ENCODE measurements around the gene AHI1.

Gene AHI1

DNA sequence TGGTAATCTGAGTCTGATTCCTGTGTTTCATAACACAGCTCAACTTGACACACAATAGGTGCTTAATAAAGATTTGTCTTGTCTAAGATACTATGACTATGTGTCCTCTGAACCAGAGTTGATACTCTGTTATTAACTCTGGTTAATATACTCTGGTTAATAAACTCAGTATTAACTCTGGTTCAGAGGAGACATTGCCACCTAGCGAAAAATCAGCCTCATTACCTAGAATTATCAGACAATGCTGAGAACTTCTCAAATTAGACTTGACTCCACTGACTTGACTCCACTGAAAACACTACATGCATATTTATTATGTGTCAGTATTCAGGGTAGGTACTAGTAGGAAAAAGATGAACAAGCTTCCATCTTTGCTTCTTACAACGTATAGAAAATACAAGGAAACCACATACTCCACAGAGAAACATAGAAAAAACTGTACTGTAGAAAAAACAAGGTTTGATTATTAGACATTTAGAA lies 73.9 kb downstream of the AHI1 start:
- Histone ChIP-seq H3K9me3 (ENCODE audit: insufficient read depth, low read length) (no peaks in the 10 kb centered on the region), H4K20me1 (ENCODE audit: insufficient read depth, low read length) (no peaks in the 10 kb centered on the region), H3K27ac (ENCODE audit: low read length) (peak overlapping the region; percentile 75), H2AFZ (ENCODE audit: low read depth, low read length) (no peak overlapping the region), H3K79me2 (ENCODE audit: low read length) (no peaks in the 10 kb centered on the region), H3K36me3 (replicated peaks; ENCODE audit: low read depth, low read length) (no peaks in the 10 kb centered on the region), H3K4me1 (ENCODE audit: low read length) (peaks cover 29% of the 10 kb centered on the region), H3K9ac (ENCODE audit: low read length) (peak overlapping the region; percentile 51), H3K4me3 (ENCODE audit: low read length) (peak overlapping the region; percentile 15; the same call in 1 of the 2 replicates), H3K27me3 (ENCODE audit: low read depth, low read length) (no peaks in the 10 kb centered on the region), H3K4me2 (ENCODE audit: low read length) (peak overlapping the region; percentile 43)
- TF ChIP-seq EZH2phosphoT487 (IDR thresholded peaks at IDR 0.05; ENCODE audit: low read depth): no peak
- TF ChIP-seq, protein P1, sequence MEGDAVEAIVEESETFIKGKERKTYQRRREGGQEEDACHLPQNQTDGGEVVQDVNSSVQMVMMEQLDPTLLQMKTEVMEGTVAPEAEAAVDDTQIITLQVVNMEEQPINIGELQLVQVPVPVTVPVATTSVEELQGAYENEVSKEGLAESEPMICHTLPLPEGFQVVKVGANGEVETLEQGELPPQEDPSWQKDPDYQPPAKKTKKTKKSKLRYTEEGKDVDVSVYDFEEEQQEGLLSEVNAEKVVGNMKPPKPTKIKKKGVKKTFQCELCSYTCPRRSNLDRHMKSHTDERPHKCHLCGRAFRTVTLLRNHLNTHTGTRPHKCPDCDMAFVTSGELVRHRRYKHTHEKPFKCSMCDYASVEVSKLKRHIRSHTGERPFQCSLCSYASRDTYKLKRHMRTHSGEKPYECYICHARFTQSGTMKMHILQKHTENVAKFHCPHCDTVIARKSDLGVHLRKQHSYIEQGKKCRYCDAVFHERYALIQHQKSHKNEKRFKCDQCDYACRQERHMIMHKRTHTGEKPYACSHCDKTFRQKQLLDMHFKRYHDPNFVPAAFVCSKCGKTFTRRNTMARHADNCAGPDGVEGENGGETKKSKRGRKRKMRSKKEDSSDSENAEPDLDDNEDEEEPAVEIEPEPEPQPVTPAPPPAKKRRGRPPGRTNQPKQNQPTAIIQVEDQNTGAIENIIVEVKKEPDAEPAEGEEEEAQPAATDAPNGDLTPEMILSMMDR (IDR thresholded peaks at IDR 0.05; ENCODE audit: low read depth, low read length): peak; percentile 63

DNA sequence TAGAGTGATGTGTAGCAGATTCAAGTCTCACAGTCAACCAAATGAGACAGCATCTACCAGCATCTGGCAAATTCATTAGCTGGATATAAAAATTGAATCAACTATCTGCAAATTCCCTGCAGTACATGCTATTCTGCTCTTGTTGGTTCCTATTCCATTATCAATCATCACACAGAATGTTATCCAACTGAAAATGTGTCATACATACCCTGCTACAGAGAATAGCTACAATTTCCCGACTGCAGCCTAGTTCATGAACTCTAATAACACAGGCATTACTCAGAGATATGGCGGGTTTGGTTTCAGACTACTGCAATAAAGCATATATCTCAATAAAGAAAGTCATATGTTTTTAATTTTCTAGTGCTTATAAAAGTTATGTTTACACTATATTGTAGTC lies 78.4 kb downstream of the AHI1 start:
- Histone ChIP-seq H3K36me3 (replicated peaks; ENCODE audit: low read depth, low read length) (no peaks in the 10 kb centered on the region), H3K4me1 (ENCODE audit: low read length) (peaks cover 11% of the 10 kb centered on the region), H3K9me3 (ENCODE audit: insufficient read depth, low read length) (no peaks in the 10 kb centered on the region), H3K27ac (ENCODE audit: low read length) (no peak overlapping the region), H3K79me2 (ENCODE audit: low read length) (no peaks in the 10 kb centered on the region), H3K4me3 (ENCODE audit: low read length) (no peak overlapping the region), H2AFZ (ENCODE audit: low read depth, low read length) (no peak overlapping the region), H3K9ac (ENCODE audit: low read length) (no peak overlapping the region), H4K20me1 (ENCODE audit: insufficient read depth, low read length) (no peaks in the 10 kb centered on the region), H3K27me3 (ENCODE audit: low read depth, low read length) (no peaks in the 10 kb centered on the region), H3K4me2 (ENCODE audit: low read length) (no peak overlapping the region)
- TF ChIP-seq EZH2phosphoT487 (IDR thresholded peaks at IDR 0.05; ENCODE audit: low read depth): no peak
- TF ChIP-seq, protein P1 (IDR thresholded peaks at IDR 0.05; ENCODE audit: low read depth, low read length): no peak

DNA sequence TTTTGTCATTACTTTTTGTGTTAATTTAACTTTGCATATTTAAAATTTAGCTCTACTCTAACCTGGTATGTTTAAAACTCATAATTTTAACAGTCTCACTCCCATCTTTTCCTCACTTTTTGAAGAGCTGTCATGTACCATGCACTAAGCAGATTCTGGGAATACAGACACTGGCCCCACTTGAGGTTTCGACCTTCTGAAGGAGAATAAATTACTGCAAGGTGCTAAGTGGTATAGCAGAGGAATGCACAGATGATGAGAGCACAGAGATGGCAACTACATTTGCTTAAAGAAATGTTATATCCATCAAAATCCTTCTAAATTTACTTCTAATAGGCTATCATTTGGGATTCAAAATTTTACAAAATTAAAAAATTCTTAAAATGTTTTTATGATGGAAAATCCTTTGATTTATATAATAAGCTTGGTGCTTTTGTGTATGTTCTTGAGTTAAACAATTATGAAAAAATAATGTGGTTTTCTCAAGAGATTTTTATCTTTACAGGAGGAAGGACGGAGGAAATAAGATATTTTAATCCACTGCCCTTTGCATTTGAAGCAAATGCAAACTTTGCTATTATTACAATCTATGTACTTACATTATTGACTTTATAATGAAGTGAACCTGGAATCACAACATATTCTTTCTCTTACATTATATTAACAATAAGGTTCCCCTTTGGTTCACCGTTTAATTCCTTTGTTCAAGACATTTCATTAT lies 79.3 kb downstream of the AHI1 start:
- Histone ChIP-seq H3K4me1 (ENCODE audit: low read length) (peaks cover 1% of the 10 kb centered on the region), H3K27me3 (ENCODE audit: low read depth, low read length) (no peaks in the 10 kb centered on the region), H3K4me2 (ENCODE audit: low read length) (no peak overlapping the region), H2AFZ (ENCODE audit: low read depth, low read length) (no peak overlapping the region), H3K36me3 (replicated peaks; ENCODE audit: low read depth, low read length) (no peaks in the 10 kb centered on the region), H3K9ac (ENCODE audit: low read length) (no peak overlapping the region), H3K79me2 (ENCODE audit: low read length) (no peaks in the 10 kb centered on the region), H3K27ac (ENCODE audit: low read length) (no peak overlapping the region), H4K20me1 (ENCODE audit: insufficient read depth, low read length) (no peaks in the 10 kb centered on the region), H3K4me3 (ENCODE audit: low read length) (no peak overlapping the region), H3K9me3 (ENCODE audit: insufficient read depth, low read length) (no peaks in the 10 kb centered on the region)
- TF ChIP-seq, protein P1 (IDR thresholded peaks at IDR 0.05; ENCODE audit: low read depth, low read length): no peak
- TF ChIP-seq EZH2phosphoT487 (IDR thresholded peaks at IDR 0.05; ENCODE audit: low read depth): no peak

DNA sequence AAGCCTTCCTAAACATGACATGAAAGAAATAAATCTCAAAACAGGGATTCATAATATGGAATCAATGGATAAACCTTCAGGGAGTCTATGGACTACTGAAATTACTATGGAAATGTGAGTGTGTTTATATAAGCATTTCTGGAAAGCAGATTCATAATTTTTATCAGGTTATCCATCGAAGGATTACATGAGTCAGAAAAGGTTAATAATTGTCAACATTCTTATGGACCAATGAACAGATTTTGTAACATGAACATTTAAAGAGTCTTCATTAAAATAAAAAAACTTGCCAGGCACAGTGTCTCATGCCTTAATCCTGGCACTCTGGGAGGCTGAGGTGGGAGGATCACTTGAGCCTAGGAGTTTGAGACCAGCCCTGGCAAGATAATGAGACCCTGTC lies 84.8 kb downstream of the AHI1 start:
- Histone ChIP-seq H3K9me3 (ENCODE audit: insufficient read depth, low read length) (no peaks in the 10 kb centered on the region), H3K79me2 (ENCODE audit: low read length) (no peaks in the 10 kb centered on the region), H3K36me3 (replicated peaks; ENCODE audit: low read depth, low read length) (no peaks in the 10 kb centered on the region), H3K4me1 (ENCODE audit: low read length) (no peaks in the 10 kb centered on the region), H2AFZ (ENCODE audit: low read depth, low read length) (no peak overlapping the region), H3K4me2 (ENCODE audit: low read length) (no peak overlapping the region), H3K27me3 (ENCODE audit: low read depth, low read length) (no peaks in the 10 kb centered on the region), H3K9ac (ENCODE audit: low read length) (no peak overlapping the region), H3K4me3 (ENCODE audit: low read length) (no peak overlapping the region), H4K20me1 (ENCODE audit: insufficient read depth, low read length) (no peaks in the 10 kb centered on the region), H3K27ac (ENCODE audit: low read length) (no peak overlapping the region)
- no peak for TF ChIP-seq EZH2phosphoT487 (IDR thresholded peaks at IDR 0.05; ENCODE audit: low read depth)
- TF ChIP-seq, protein P1 (IDR thresholded peaks at IDR 0.05; ENCODE audit: low read depth, low read length): no peak

Measured in OCI-LY3 (cell line).